Measurements from ENCODE around the gene CCDC126. TPM values are rescaled to one million over a fixed set of nuclear protein-coding genes. Genes with fewer than 3 reads are reported as not detected.
A peak's percentile ranks its signal among the peaks of the same experiment; 100 is the strongest.
"Not testable (repeated sequence)": the region's sequence is repeated elsewhere in the genome, so short reads cannot be mapped to it uniquely, and the experiment has no call there.

The CCDC126 gene, protein sequence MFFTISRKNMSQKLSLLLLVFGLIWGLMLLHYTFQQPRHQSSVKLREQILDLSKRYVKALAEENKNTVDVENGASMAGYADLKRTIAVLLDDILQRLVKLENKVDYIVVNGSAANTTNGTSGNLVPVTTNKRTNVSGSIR
- total RNA-seq, result 10 to 100 TPM in 1 of 2 donors, 1 to 10 TPM in 1; 8.4 to 10.9 TPM
- long read RNA-seq, transcript CCDC126-201 (4 exons, 2,473 nt), result major isoform, 5 of 8 reads
- long read RNA-seq, partial matches to known transcripts, result 0 of 8 reads
- long read RNA-seq, other reads (novel, unspliced or antisense), result 0 of 8 reads

DNA sequence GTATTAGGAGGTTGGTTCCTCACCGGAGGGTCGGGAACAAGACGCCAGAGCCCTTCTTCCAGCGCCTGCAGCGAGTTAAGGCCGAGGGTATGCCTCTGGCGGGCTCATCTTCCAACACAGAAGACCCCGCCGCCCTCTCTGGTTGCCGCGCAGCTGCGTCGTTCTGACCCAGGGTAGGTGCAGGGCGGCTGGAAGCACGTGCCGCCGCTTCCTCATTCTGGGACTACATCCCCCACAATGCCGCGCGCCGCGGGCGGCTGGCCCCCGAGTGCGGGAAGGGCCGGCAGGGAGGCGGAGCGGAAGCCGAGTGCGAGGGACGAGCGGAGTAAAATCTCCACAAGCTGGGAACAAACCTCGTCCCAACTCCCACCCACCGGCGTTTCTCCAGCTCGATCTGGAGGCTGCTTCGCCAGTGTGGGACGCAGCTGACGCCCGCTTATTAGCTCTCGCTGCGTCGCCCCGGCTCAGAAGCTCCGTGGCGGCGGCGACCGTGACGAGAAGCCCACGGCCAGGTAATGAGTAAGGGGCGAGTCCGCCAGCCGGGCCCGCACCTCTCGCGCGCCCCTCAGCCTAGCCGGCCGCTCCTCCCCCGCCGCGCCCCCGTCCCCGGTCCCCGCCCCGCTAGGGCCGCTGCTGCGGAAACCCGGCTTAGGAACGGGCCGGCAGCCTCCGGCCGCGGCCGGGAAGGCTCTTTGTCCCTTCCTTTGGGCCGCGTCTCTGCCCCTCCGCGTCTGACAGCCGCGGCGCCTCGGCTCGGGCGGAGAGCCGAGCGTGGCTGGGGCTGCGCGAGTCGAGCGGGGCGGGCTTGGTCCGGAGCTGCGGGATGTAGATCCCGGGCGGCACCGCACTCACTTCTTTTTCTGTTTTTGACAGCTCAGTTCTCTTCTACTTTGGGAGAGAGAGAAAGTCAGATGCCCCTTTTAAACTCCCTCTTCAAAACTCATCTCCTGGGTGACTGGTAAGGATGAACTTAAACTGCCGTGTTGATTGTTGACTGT, at the start of gene CCDC126:
Gene CCDC126 (plus strand): TSS at position 289 of the 998 bp plus-strand sequence. CDS start 13,934 bp downstream, outside the sequence.
- DNase-seq, result peak; percentile 94
- peak; percentile 97 to 99 for ATAC-seq
- intact Hi-C loops (cut with DNase I), result loop anchor here in 1 of 2 donors (5.0 kb wide), 1 partner anchor 85 kb away; the partner anchor contains the start of gene FAM221A

DNA sequence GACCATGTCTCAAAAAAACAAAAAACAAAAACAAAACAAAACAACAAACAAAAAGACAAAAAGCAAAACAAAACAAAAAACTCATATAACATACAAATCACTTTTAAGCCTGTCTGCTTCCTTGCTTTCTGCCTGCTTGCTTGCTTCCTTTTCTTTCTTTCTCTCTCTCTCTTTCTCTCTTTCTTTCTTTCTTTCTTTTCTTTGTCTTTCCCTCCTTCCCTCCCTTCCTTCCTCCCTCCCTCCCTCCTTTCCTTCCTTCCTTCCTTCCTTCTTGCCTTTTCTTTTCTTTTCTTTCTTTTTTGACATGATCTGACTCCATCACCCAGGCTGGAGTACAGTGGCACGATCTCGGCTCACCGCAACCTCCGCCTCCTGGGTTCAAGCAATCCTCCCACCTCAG, 49.5 kb upstream of the CCDC126 start:
- DNase-seq, result no peak
- intact Hi-C loops (cut with DNase I), result no loop called here
- ATAC-seq, result no peak

DNA sequence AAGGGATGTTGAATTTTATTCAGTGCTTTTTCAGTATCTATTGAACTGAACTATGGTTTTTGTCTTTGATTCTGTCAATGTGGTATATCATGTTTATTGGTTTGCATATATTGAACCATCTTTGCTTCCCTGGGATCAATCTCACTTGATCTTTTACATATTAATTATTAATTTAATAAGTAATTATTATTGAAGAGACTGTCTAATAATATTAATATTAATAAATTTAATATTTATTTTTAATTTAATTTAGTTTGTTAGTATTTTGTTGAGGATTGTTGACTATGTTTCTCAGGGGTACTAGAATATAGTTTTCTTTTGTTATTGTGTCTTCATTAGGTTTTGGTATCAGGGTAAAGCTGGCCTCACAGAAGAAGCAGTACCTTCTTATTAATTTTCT, 38.9 kb upstream of the CCDC126 start:
- ATAC-seq (no peak), DNase-seq (no peak)
- intact Hi-C loops (cut with DNase I), result no loop called here

DNA sequence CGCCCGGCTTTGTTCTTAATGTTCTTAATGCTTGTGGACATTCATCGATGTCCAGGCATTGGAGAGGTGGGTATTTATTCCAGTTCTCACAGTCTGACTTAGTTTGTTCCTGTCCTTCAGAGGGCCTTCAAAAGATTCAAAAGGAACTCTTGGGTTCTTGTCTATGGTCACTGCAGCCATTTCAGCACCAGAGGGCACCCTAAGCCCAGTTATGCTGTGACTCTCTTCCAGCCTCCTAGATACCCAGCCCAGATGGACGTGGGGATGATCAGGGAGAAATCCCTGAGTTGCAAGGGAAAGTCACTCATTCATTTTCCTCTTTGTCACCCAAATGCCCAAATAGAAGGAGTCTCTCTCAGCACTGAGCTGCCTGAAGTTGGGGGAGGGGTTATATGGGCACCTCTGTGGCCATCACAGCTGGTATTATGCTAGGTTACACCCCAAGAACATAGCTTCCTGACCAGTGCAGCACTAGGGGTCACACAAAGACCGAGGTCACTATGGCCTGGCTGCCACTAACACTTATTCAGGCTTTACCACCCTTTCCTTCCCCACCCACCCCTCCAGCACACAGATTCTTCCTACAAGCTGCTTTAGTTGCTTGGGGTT, 26.5 kb upstream of the CCDC126 start:
- ATAC-seq, result peak; percentile 91 to 92
- DNase-seq, result peak; percentile 73
- intact Hi-C loops (cut with DNase I), result loop anchor here (5.0 to 10.0 kb wide), 2 partner anchors 142 to 1094 kb away; partner anchors contain the start of gene STK31 (in 1 of the 2)

DNA sequence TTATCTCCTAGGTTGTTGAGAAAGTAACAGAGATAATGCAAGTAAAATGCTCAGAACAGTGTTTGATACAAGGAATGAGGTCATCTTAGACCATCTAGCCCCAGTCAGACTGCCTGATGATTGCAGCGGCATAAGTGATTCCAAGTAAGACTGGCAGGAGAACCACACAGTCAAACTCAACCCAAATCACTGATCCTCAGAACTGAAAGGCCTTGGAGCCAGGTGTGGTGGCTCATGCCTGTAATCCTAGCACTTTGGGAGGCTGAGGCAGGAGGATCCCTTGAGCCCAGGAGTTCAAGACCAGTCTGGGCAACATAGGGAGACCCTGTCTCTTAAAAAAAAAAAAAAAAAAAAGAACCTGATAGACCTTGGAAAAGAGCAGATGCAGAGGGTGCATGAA, 15.2 kb upstream of the CCDC126 start:
- intact Hi-C loops (cut with DNase I); ATAC-seq; DNase-seq: not testable (repeated sequence)

DNA sequence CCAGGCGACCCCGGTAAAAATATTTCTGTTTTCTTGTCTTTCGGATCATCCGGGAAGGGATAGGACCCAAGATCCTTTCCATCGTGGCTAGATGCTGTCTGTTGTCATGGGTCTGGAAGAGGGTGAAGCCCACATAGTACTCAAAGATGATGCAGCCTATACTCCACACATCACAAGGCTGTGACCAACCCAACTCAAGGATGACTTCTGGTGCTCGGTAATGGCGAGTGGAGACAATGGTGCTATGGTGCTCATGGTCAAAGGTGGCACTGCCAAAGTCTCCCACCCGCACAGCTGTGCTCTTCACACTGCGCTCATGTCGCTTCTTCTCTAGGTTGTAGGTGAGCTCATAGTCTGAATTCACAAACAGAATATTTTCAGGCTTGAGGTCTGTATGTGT, 11.9 kb upstream of the CCDC126 start:
- intact Hi-C loops (cut with DNase I); ATAC-seq; DNase-seq: not testable (repeated sequence)

DNA sequence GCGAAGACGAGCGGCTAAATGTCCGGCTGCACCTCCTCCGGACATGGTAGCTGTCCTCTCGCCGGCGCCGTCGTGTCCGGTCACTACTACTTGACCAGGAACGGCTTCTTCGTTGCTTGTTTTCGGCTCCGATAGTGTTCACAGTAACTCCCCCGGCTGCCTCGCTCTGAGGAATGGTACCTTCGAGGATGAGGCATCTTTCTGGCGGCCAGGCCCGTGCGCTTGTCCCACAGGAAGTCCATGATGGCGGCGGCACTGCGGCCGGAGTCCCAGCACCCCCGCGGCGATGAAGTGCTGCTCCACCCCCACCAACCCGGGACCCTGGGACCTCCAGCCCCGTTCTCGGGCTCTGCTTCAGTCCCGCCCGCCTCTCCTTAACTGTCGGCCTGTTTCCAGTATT, 11.0 kb upstream of the CCDC126 start:
- DNase-seq (no peak), ATAC-seq (no peak)
- intact Hi-C loops (cut with DNase I), result no loop called here

DNA sequence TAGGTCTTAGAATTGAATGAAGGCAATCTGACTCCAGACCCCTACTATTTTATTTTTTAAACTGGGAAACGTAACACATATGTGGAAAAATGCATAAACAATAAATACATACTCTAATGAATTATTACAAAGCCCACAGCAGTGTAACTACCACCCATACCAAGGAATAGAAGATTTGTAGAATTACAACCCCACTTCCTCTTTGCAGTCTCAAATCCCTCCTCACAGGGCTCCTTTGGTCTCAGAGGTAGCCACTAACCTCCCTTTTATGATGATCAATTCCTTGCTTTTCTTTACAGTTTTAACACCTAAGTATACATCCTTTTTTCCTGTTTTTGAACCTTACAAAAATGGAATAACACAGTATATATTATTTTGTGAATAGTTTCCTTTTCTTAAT, 6.7 kb upstream of the CCDC126 start:
- intact Hi-C loops (cut with DNase I), result no loop called here

DNA sequence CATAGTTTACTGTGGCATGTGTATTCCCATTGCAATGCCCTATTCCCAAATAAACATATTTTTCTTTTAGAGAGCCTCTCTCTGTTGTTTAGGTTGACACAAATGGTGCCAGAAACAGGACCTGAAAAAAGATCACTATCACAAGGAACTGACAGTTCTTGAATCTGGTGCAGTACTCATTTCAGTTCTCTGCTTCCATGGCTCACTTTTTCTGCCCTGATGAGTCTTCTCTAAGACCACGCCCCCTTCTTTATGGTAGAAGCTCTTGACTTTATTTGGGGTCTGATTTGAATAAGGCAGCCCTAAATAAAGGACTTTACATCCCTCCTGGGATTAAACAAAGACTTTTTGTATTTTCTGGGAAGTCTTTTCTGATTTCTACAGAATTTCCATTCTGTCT, 3.5 kb upstream of the CCDC126 start:
- ATAC-seq, result no peak
- DNase-seq, result no peak
- intact Hi-C loops (cut with DNase I), result no loop called here

More for the DNA sequence above, 6.7 kb upstream of the CCDC126 start:
- DNase-seq (no peak), ATAC-seq (no peak)

DNA sequence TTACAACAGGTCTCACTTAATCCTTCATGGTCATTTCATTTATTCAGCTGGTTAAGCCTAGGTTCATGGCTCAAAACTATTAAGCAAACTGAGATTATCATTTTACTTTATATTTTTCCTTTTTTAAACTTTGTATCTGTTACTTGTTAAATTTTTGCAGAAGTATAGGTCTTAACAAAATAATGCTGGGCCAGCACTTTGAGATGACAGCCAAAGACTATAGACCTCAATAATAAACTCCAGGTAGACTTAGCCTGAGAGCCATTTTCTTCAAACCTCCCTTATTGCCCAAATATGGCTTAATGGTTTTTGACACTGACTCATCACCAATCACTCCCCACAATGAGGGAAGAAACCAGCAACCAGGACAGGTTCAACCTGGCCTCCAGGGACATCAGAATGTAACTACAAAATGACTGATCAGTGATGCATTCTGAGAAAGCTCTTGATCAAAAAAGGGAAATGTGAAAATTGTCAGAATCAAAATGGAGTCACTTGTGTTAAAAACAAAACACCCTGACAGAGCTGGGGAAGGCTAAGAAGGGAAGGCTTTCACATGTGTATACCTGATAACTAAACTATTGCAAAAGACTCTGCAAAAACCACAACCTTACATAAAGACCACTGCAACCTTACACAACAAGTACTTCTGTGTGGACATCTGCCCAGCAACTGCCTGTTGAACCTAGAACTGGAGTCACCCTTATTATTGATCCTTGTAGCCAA, 2.1 kb upstream of the CCDC126 start:
- no peak for DNase-seq
- no peak for ATAC-seq
- intact Hi-C loops (cut with DNase I), result loop anchor here in 1 of 2 donors (5.0 kb wide), 1 partner anchor 87 kb away; the partner anchor contains the start of gene FAM221A

DNA sequence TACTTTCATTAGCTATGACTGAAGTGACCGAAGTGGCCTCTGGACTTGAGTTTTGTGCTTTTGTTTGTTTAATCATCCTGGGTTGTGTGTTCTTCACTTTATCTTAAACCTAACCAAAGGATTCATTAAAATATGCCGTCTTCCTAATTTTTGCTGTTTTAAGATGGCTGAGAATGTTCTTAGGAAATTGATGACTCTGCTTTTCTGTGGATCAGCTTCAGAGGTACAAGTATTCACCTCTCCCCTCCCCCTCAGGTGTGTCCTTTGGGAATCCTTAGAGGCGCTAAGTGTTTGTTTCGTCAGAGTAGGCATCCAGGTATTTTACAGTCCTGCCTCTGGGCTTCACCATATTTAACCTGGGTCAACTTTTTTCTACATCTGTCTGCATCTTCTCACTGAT, 1.1 kb downstream of the CCDC126 start:
- DNase-seq (no peak), ATAC-seq (no peak)
- intact Hi-C loops (cut with DNase I), result loop anchor here in 1 of 2 donors (5.0 kb wide), 1 partner anchor 84 kb away; the partner anchor contains the start of gene FAM221A

DNA sequence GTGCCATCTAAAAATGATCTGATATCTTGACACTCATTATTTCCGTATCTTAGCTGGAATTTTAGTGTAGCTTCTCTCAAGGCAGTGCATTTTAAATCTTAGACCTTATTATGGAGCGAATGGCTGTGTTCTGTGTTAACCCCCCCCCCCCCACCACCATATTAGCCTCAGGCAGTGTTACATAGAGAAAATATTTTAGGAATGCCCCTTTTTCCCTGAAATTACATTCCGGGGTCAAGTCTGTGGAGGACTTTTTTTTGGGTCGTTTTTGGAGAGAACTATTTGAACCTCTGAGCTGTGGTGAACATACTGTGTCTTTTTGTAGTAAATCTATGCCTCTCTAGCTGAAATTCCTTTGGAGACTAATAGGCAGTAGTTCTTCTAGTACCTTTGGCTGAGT, 3.1 kb downstream of the CCDC126 start:
- intact Hi-C loops (cut with DNase I), result no loop called here
- DNase-seq (no peak), ATAC-seq (no peak)

DNA sequence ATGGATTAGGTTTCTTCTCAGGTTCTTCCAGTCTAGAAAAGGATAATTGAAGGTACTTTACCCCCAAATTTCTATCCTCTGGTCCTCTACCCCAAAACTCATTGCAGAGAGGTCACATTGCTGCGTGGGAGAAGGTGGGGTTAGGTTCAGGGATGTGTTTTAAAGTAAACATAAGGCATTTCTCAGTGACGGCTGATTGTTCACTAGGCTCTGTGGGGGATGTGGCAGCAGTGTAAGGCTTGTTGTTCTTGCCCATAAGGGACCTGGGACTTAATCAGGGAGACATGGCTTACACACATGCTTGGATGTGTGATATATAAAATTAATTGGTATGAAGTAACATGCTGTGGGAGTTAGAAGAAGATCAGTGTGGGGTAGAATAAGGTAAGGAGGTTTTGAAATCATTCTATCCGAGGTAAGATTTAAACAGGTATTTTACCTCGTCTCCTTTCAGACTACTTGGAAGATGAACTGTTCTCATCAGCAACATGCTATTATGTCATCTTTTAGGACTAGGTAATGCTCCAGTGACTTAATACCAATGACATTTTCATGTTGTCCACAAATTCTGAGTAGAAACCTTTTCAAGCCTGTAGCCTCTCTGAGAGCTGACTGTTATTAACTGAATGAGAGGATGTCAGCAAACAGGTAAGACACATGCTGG, 6.6 kb downstream of the CCDC126 start:
- intact Hi-C loops (cut with DNase I), result no loop called here
- ATAC-seq (no peak), DNase-seq (no peak)

DNA sequence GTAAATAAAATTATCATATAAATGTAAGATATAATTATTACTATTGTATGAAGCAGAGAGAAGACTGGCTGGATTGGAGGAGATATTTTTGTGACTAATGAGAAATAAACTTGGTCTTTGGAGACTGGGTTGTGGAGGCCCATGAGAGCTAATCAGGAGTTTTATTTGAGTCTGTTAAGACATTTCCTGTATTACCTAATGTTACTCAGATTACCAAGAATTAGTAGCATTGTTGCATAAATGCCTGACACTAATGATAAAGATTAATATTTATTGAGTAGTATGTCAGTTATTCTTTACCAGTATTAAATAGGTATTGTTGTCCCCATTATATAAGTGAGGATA, 7.1 kb downstream of the CCDC126 start:
- intact Hi-C loops (cut with DNase I), result no loop called here
- ATAC-seq (no peak), DNase-seq (no peak)

DNA sequence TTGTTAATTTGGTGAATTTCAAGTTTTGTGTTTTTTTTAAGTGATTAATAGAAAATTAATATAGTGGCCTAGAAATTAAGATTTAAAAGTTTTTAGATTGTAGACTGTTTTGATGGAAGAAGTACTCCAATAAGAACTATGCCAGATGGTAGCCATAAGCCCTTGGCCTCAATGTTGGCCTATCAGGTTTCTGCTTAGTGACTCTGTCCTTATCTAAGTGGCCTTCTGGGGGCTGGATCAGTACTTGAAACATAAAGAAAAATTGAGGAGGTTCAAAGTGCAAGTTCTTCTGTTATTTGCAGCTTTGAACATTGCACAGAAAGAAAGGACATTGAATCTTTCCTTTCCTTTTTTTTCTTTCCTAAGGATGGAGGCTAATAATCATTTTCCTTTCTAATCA, 9.9 kb downstream of the CCDC126 start:
- ATAC-seq (no peak), DNase-seq (no peak)
- intact Hi-C loops (cut with DNase I), result no loop called here

DNA sequence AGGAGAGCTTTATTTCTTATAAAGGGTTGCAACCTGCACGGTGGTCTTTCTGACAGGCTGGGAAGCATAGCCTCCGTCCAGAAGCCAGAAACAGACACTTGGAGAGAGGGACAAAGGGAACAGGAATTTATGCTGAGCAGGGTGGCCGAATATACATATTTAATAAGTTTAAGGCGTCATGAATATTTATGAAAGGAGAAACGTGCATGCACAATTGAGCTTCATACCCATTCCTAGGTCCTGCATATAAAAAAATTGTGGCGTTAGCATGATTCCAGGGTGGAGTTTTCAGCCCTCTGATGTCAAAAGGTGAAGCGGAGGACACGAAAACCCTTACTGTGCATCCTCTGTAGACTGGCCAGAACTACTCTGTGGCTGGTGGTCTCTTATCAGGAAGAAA, 10.7 kb downstream of the CCDC126 start:
- intact Hi-C loops (cut with DNase I), result no loop called here
- DNase-seq, result no peak
- no peak for ATAC-seq

DNA sequence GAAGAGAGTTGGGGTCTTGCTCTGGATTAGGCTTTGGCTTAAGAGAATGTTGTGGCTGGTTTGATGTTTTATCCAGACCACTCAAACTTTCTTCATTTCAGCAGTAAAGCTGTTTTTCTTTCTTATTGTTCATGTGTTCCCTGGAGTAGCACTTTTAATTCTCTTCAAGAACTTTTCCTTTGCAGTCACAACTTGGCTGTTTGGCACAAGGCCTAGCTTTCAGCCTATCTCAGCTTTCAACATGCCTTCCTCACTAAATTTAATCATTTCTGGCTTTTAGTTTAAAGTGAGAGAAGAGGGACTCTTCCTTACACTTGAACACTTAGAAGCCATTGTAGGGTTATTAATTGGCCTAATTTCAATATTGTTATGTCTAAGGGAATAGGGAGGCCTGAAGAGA, 18.1 kb downstream of the CCDC126 start:
- DNase-seq (no peak), ATAC-seq (no peak)
- intact Hi-C loops (cut with DNase I), result no loop called here

DNA sequence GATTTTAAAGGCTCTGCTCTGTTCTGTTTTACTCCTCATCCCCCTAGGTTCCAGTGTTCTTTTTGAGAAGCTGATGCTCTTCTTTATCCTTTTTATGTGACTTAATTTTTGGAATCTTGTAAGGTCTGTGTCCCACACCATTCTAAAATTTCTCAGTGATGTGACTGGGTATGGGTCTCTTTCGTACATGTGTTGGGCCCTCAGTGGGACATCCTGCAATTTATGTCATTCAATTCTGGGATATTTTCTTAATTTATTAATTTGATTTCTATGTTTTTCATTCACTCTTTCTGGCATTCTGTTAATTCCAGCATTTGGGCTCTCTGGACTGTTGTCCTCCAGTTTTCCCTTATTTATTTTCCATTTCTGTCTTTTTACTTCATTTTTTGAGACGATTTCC, 19.4 kb downstream of the CCDC126 start:
- no peak for DNase-seq
- intact Hi-C loops (cut with DNase I), result no loop called here
- no peak for ATAC-seq
